Keratinocyte (primary cell): ENCODE results near the gene SH3BP5.

ENCODE experiments used
- CTCF ChIP-seq, 3 experiments: IDR thresholded peaks in 1 of 3; conservative IDR thresholded peaks in 1 of 3; optimal IDR thresholded peaks in 1 of 3; 2 replicates in 2 of 3; 3 replicates in 1 of 3; pipeline versions ENCODE3 to v1.5.1; 2011; ENCODE audit warnings: low read length in 3 of 3, mild to moderate bottlenecking in 3 of 3, moderate library complexity in 2 of 3, control low read depth in 1 of 3, inconsistent platforms in 1 of 3; ENCODE audit not compliant: insufficient read depth in 2 of 3; ENCODE audit errors: extremely low read depth in 1 of 3
- EZH2 ChIP-seq: IDR thresholded peaks from one replicate; pipeline ENCODE4 v1.6.1; 2012; ENCODE audit warnings: inconsistent platforms, mild to moderate bottlenecking, low read length, moderate library complexity

DNA sequence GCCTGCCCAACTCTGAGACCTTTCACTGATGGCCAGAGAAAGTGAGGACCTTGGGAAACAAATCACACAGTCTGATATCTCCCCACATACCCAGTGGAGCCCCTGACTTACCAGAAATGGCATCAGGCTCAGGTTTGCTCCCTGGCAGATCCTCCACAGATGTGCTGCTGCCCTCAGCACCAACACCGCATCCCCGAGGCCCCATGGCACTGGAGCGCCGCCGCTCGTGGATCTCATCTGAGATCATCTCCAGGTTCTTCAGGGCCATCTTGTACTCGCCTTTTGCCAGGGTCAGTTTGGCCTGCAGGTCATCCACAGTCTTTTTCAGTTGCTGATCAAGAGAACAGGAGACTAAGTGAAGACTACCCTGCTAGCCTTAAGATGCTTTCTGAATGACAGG is 73.7 kb downstream of the SH3BP5 start:
- TF ChIP-seq CTCF (optimal IDR thresholded peaks at IDR 0.05 in 1 of 3, IDR thresholded peaks at IDR 0.05 in 1 of 3, conservative IDR thresholded peaks at IDR 0.05 in 1 of 3; ENCODE audit: extremely low read depth in 1 of 3, insufficient read depth in 2 of 3, low read length in 3 of 3): no peak
- no peak for TF ChIP-seq EZH2
